ENCODE results near the gene ATG16L2. TPM values are rescaled to one million over a fixed set of nuclear protein-coding genes. Genes with fewer than 3 reads are reported as not detected.

Gene ATG16L2
- total and polyA plus RNA-seq, 4 donors = 4.7 to 17.8 (median 7.4) TPM

DNA sequence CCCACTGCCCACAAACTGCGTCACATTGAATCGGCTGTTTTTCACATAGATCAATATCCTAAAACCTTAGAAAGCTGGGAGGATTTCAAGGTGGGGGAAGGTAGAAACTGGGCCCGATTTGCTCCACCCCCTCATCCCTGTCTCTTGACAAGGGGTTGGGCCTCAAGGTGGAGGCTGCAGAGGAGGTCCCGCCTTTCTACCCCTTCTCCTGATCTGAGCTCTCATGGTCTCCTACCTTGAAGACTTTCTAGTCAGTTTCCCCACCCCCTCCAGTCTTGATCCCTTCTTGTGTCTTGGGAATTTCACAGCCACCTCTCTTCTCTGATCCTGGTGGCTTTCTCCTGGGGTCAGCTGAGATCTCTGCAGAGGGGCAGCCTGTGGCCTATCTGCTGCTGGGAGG is 15.8 kb upstream of the ATG16L2 start:
- Histone ChIP-seq H3K27me3 (ENCODE audit: control insufficient read depth in 4 of 4, insufficient read depth in 4 of 4, low read length in 3 of 4) (no peaks in the 10 kb centered on the region), H3K4me1 (ENCODE audit: control insufficient read depth in 4 of 4, insufficient read depth in 4 of 4, low read length in 3 of 4) (peaks cover under 1 to 9% (median 6%) of the 10 kb centered on the region in 4 donors), H3K27ac (ENCODE audit: low read depth in 1 of 2, low read length in 2 of 2) (no peak overlapping the region), H3K9me3 (ENCODE audit: control insufficient read depth in 4 of 4, low read length in 3 of 4) (no peaks in the 10 kb centered on the region), H3K36me3 (ENCODE audit: control insufficient read depth in 4 of 4, insufficient read depth in 3 of 4, low read depth in 1 of 4, low read length in 3 of 4) (no peaks in the 10 kb centered on the region), H3K9ac (ENCODE audit: low read depth in 1 of 2, low read length in 2 of 2) (no peak overlapping the region), H3K4me3 (ENCODE audit: low read depth in 1 of 3, low read length in 3 of 3) (no peak overlapping the region)
- 75% methylated on average over 4 of the region's 4 CpGs for WGBS
- no peak for TF ChIP-seq RAD21 (IDR thresholded peaks at IDR 0.05)
- no peak for DNase-seq (ENCODE audit: low spot score)

- Histone ChIP-seq H3K4me1 (ENCODE audit: control insufficient read depth in 4 of 4, insufficient read depth in 4 of 4, low read length in 3 of 4) (peaks cover 0 to 4% (median 3%) of the 10 kb centered on the region in 4 donors), H3K9ac (ENCODE audit: low read depth in 1 of 2, low read length in 2 of 2) (no peak overlapping the region), H3K27me3 (ENCODE audit: control insufficient read depth in 4 of 4, insufficient read depth in 4 of 4, low read length in 3 of 4) (no peaks in the 10 kb centered on the region), H3K9me3 (ENCODE audit: control insufficient read depth in 4 of 4, low read length in 3 of 4) (no peaks in the 10 kb centered on the region), H3K27ac (ENCODE audit: low read depth in 1 of 2, low read length in 2 of 2) (no peak overlapping the region), H3K4me3 (ENCODE audit: low read depth in 1 of 3, low read length in 3 of 3) (no peak overlapping the region), H3K36me3 (ENCODE audit: control insufficient read depth in 4 of 4, insufficient read depth in 3 of 4, low read depth in 1 of 4, low read length in 3 of 4) (no peaks in the 10 kb centered on the region)
- TF ChIP-seq RXRA (IDR thresholded peaks at IDR 0.05) (no peak), YY1 (IDR thresholded peaks at IDR 0.05) (no peak), RAD21 (IDR thresholded peaks at IDR 0.05) (no peak), GABPA (IDR thresholded peaks at IDR 0.05 in 1 of 2, conservative IDR thresholded peaks at IDR 0.05 in 1 of 2) (no peak), NR2F2 (IDR thresholded peaks at IDR 0.05) (no peak), JUND (IDR thresholded peaks at IDR 0.05) (no peak), ATF3 (IDR thresholded peaks at IDR 0.05) (no peak), FOXA1 (IDR thresholded peaks at IDR 0.05) (no peak), SP1 (IDR thresholded peaks at IDR 0.05) (no peak), EGR1 (IDR thresholded peaks at IDR 0.05; ENCODE audit: low read depth in 2 of 2) (no peak), FOXA2 (IDR thresholded peaks at IDR 0.05) (no peak), ZBTB33 (IDR thresholded peaks at IDR 0.05) (no peak), HNF4G (IDR thresholded peaks at IDR 0.05) (no peak), HNF4A (conservative IDR thresholded peaks at IDR 0.05) (no peak)
- TF ChIP-seq, protein P1, sequence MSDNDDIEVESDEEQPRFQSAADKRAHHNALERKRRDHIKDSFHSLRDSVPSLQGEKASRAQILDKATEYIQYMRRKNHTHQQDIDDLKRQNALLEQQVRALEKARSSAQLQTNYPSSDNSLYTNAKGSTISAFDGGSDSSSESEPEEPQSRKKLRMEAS (IDR thresholded peaks at IDR 0.05) = no peak
- TF ChIP-seq, protein P2, sequence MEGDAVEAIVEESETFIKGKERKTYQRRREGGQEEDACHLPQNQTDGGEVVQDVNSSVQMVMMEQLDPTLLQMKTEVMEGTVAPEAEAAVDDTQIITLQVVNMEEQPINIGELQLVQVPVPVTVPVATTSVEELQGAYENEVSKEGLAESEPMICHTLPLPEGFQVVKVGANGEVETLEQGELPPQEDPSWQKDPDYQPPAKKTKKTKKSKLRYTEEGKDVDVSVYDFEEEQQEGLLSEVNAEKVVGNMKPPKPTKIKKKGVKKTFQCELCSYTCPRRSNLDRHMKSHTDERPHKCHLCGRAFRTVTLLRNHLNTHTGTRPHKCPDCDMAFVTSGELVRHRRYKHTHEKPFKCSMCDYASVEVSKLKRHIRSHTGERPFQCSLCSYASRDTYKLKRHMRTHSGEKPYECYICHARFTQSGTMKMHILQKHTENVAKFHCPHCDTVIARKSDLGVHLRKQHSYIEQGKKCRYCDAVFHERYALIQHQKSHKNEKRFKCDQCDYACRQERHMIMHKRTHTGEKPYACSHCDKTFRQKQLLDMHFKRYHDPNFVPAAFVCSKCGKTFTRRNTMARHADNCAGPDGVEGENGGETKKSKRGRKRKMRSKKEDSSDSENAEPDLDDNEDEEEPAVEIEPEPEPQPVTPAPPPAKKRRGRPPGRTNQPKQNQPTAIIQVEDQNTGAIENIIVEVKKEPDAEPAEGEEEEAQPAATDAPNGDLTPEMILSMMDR (IDR thresholded peaks at IDR 0.05; ENCODE audit: low read depth, low read length, missing input control) = no peak
- DNase-seq (ENCODE audit: low spot score) = no peak
- WGBS = 75% methylated on average over 4 of the region's 4 CpGs
Observed at GRCh38 chr11:72799441-72799840, 14.8 kb upstream of the ATG16L2 start.

- TF ChIP-seq, protein P3, sequence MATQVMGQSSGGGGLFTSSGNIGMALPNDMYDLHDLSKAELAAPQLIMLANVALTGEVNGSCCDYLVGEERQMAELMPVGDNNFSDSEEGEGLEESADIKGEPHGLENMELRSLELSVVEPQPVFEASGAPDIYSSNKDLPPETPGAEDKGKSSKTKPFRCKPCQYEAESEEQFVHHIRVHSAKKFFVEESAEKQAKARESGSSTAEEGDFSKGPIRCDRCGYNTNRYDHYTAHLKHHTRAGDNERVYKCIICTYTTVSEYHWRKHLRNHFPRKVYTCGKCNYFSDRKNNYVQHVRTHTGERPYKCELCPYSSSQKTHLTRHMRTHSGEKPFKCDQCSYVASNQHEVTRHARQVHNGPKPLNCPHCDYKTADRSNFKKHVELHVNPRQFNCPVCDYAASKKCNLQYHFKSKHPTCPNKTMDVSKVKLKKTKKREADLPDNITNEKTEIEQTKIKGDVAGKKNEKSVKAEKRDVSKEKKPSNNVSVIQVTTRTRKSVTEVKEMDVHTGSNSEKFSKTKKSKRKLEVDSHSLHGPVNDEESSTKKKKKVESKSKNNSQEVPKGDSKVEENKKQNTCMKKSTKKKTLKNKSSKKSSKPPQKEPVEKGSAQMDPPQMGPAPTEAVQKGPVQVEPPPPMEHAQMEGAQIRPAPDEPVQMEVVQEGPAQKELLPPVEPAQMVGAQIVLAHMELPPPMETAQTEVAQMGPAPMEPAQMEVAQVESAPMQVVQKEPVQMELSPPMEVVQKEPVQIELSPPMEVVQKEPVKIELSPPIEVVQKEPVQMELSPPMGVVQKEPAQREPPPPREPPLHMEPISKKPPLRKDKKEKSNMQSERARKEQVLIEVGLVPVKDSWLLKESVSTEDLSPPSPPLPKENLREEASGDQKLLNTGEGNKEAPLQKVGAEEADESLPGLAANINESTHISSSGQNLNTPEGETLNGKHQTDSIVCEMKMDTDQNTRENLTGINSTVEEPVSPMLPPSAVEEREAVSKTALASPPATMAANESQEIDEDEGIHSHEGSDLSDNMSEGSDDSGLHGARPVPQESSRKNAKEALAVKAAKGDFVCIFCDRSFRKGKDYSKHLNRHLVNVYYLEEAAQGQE (IDR thresholded peaks at IDR 0.05) = no peak
- TF ChIP-seq ZBTB33 (IDR thresholded peaks at IDR 0.05) (no peak), ATF3 (IDR thresholded peaks at IDR 0.05) (no peak), HNF4A (conservative IDR thresholded peaks at IDR 0.05) (no peak)
- no peaks in the 10 kb centered on the region for H3K36me3 ChIP-seq (ENCODE audit: control insufficient read depth in 4 of 4, insufficient read depth in 3 of 4, low read depth in 1 of 4, low read length in 3 of 4)
Observed at GRCh38 chr11:72802822-72803221, 11.4 kb upstream of the ATG16L2 start.

More at GRCh38 chr11:72802822-72803221, 11.4 kb upstream of the ATG16L2 start:
- WGBS = 89% methylated on average over 6 of the region's 6 CpGs
- Histone ChIP-seq H3K27me3 (ENCODE audit: control insufficient read depth in 4 of 4, insufficient read depth in 4 of 4, low read length in 3 of 4) (no peaks in the 10 kb centered on the region), H3K4me3 (ENCODE audit: low read depth in 1 of 3, low read length in 3 of 3) (no peak overlapping the region), H3K4me1 (ENCODE audit: control insufficient read depth in 4 of 4, insufficient read depth in 4 of 4, low read length in 3 of 4) (peaks cover 4 to 14% (median 6%) of the 10 kb centered on the region in 4 donors), H3K9me3 (ENCODE audit: control insufficient read depth in 4 of 4, low read length in 3 of 4) (no peaks in the 10 kb centered on the region), H3K9ac (ENCODE audit: low read depth in 1 of 2, low read length in 2 of 2) (no peak overlapping the region), H3K27ac (ENCODE audit: low read depth in 1 of 2, low read length in 2 of 2) (no peak overlapping the region)
- DNase-seq (ENCODE audit: low spot score) = no peak

Measured in liver (tissue), 9 donors.